Upper lobe of right lung (tissue), 1 donor: Measurements from ENCODE around the gene FHIT. TPM values are rescaled to one million over a fixed set of nuclear protein-coding genes. Genes with fewer than 3 reads are reported as not detected.

Experiments used
- ATAC-seq: fragments of 200-7000 bp; cut with Tn5 transposase; one replicate; pipeline ENCODE4 v1.9.1; 2020; ENCODE audit warnings: mild to moderate bottlenecking, moderate library complexity
- DNase-seq: peaks from one replicate; pipeline ENCODE4 v3.0.0-alpha.2; 2020
- H3K27ac ChIP-seq: fragments of 200-600 bp; one replicate; pipeline ENCODE4 v1.8.0; 2022
- H3K27me3 ChIP-seq: fragments of 200-600 bp; one replicate; pipeline ENCODE4 v1.8.0; 2022; ENCODE audit warnings: mild to moderate bottlenecking
- H3K36me3 ChIP-seq: fragments of 200-600 bp; one replicate; pipeline ENCODE4 v1.8.0; 2022
- H3K4me1 ChIP-seq: fragments of 200-600 bp; one replicate; pipeline ENCODE4 v1.8.0; 2022
- H3K4me3 ChIP-seq: fragments of 200-600 bp; one replicate; pipeline ENCODE4 v1.8.0; 2022; ENCODE audit warnings: mild to moderate bottlenecking
- H3K9me3 ChIP-seq: fragments of 200-600 bp; one replicate; pipeline ENCODE4 v1.8.0; 2022
- intact Hi-C: fragments of 100-400 bp; cut with DNase I; formaldehyde crosslinking; loops from one replicate; pipeline ENCODE4 v1.11.0; 2022
- total RNA-seq: library from RNA; stranded (reverse); fragmentation: NEBNext Ultra II Directional; extraction: Animal tissue kit (Norgen Biotek cat#: 25700); gene quantifications from one replicate; pipeline ENCODE4 v1.2.1, GENCODE V29; 2021
- TF ChIP-seq, protein P1 (sequence below): fragments of 200-600 bp; IDR thresholded peaks from one replicate; pipeline ENCODE4 v1.8.0; 2022; ENCODE audit warnings: antibody characterized with exemption
- donor health status: DM: no; HTN: yes; CAD: no; lungs with severe emphysema.

The FHIT gene
- total RNA-seq, 1 donor from 2014 or later, result 9.6 TPM

DNA sequence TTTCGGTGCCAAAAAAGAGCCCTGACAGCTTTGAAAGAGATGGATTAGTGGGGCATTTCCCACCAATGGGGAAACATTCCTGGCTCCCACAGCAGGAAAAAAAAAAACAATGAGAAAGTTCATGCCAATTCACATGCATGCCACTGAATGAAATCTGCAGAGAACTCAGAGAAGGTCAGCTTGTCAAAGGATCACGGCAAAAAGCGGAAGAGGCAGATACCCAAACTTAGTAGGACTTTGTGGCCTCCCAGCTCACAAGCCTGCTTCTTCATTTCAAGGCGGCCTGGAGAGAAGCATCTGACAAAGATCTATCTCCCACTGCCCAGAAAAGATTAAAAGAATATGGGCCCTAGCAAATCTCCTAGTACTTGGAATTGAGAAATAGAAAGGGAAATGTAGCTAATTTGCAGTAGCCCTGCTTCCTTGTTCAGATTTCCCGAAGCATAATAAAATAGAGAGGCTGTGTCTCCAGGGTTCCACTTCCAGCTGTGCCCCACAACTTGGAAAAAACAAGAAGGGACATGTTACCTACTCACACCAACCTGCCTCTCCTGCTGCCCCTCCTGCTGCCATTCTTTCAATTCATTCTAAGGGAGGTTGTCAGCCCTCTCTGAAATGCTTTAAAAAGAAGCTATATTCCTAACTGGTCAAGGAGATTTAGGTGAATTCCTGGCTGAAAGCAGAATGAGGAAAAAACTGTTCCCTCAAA, 170.4 kb downstream of the FHIT start:
- H3K9me3 ChIP-seq, result no peaks in the 10 kb centered on the region
- H3K4me3 ChIP-seq, result no peak overlapping the region
- ATAC-seq, result no peak
- H3K27me3 ChIP-seq, result no peaks in the 10 kb centered on the region
- no peaks in the 10 kb centered on the region for H3K4me1 ChIP-seq
- no peaks in the 10 kb centered on the region for H3K36me3 ChIP-seq
- TF ChIP-seq, protein P1, sequence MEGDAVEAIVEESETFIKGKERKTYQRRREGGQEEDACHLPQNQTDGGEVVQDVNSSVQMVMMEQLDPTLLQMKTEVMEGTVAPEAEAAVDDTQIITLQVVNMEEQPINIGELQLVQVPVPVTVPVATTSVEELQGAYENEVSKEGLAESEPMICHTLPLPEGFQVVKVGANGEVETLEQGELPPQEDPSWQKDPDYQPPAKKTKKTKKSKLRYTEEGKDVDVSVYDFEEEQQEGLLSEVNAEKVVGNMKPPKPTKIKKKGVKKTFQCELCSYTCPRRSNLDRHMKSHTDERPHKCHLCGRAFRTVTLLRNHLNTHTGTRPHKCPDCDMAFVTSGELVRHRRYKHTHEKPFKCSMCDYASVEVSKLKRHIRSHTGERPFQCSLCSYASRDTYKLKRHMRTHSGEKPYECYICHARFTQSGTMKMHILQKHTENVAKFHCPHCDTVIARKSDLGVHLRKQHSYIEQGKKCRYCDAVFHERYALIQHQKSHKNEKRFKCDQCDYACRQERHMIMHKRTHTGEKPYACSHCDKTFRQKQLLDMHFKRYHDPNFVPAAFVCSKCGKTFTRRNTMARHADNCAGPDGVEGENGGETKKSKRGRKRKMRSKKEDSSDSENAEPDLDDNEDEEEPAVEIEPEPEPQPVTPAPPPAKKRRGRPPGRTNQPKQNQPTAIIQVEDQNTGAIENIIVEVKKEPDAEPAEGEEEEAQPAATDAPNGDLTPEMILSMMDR, result no peak
- intact Hi-C loops, result no loop called here
- DNase-seq, result no peak
- H3K27ac ChIP-seq, result no peak overlapping the region

DNA sequence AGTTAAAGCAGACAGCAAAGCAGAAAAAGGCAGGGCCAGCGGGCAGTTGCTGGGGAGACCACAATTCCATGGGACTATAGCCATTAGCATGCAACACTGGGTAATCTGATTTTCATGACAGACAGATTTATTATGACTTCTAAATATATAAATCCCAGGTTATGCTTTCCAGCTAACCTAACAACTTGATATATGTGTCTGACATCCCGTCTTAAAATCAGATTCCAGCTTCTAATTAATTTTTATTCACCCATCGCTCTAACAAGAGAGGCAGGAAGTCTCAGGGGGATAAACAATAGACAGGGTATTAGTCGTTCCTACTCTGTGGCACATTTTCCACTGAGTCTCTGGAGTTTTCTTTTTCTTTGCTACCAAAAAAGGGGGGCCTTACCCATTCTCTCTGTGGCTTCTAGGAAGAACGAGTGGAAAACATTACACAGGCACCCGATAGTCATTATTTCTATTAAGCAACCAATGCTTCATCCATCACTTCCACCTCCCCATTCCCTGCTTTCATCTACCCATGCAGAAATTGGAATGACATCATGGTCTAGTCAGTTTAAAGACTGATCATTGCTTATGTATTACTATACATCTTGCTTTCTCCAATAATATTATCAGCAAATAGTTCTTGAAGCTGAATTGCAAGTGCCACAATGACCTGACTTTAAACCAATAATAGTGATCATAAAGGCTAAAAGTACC, 173.1 kb downstream of the FHIT start:
- H3K27ac ChIP-seq, result no peak overlapping the region
- intact Hi-C loops, result no loop called here
- no peaks in the 10 kb centered on the region for H3K9me3 ChIP-seq
- H3K4me3 ChIP-seq, result no peak overlapping the region
- no peaks in the 10 kb centered on the region for H3K27me3 ChIP-seq
- H3K4me1 ChIP-seq, result no peaks in the 10 kb centered on the region
- no peak for DNase-seq
- TF ChIP-seq, protein P1, result no peak
- no peaks in the 10 kb centered on the region for H3K36me3 ChIP-seq
- no peak for ATAC-seq

- DNase-seq, result no peak
Observed at GRCh38 chr3:61077551-61077950, 173.7 kb downstream of the FHIT start.

GRCh38 chr3:61074783-61075182, 176.5 kb downstream of the FHIT start:
- no peak overlapping the region for H3K4me3 ChIP-seq
- no peaks in the 10 kb centered on the region for H3K27me3 ChIP-seq
- no peaks in the 10 kb centered on the region for H3K9me3 ChIP-seq
- H3K36me3 ChIP-seq, result no peaks in the 10 kb centered on the region
- no peak overlapping the region for H3K27ac ChIP-seq
- no peaks in the 10 kb centered on the region for H3K4me1 ChIP-seq
- DNase-seq, result no peak
- no peak for ATAC-seq
- intact Hi-C loops, result no loop called here
- TF ChIP-seq, protein P1, result no peak

More at GRCh38 chr3:61077551-61077950, 173.7 kb downstream of the FHIT start:
- Histone ChIP-seq H3K27ac (no peak overlapping the region), H3K4me1 (no peaks in the 10 kb centered on the region), H3K36me3 (no peaks in the 10 kb centered on the region), H3K9me3 (no peaks in the 10 kb centered on the region), H3K27me3 (no peaks in the 10 kb centered on the region), H3K4me3 (no peak overlapping the region)
- intact Hi-C loops, result no loop called here
- TF ChIP-seq, protein P1, result no peak
- no peak for ATAC-seq

DNA sequence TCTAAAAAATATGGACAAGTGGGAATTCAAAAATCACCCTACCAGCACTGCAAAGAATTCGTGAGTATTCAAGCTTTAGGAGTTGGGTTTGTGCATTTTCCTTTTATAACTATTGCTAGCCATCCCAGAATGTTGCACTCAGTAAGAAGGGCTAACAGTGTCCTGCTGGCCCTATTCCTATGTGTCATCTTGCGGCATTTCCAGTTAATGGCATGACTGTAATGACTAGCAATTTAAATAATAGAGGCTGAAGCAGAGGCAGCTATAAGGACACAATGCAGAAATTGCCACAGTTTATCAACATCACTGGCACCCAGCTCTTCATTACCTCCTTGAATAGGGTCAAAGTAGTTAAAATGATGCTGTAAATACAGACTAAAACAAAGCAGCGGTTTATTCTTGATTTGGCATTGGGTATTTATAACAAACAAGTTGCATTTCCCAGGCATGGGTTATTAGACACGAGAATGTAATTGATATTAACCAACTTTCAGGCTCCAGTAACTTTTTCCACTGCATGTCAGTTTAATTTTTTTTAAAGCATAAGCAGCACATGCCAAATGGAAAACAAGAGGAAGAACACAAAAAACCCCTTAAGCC, 177.6 kb downstream of the FHIT start:
- H3K27ac ChIP-seq, result no peak overlapping the region
- no peak for ATAC-seq
- no peaks in the 10 kb centered on the region for H3K9me3 ChIP-seq
- H3K4me1 ChIP-seq, result no peaks in the 10 kb centered on the region
- DNase-seq, result no peak
- H3K27me3 ChIP-seq, result no peaks in the 10 kb centered on the region
- H3K4me3 ChIP-seq, result no peak overlapping the region
- intact Hi-C loops, result no loop called here
- no peaks in the 10 kb centered on the region for H3K36me3 ChIP-seq
- TF ChIP-seq, protein P1, result no peak
